A549 (cell line): Measurements from ENCODE around the gene EWSR1. TPM values are rescaled to one million over a fixed set of nuclear protein-coding genes. Genes with fewer than 3 reads are reported as not detected.

Experiments
- ATAC-seq, 2 experiments: fragments of 200-7000 bp in 1 of 2; fragments of >200 bp in 1 of 2; cut with Nextera tagmentation in 1 of 2; cut with Tn5 transposase in 1 of 2; 3 replicates each; pipeline versions ENCODE4 v1.8.0 to v1.9.1; 2018 to 2020; ENCODE audit warnings: mild to moderate bottlenecking in 1 of 2, moderate library complexity in 1 of 2
- CTCF ChIA-PET: fragments of 300-600 bp; sonication (Branson Sonifier 250); formaldehyde crosslinking; extraction: SDS; loops from one replicate; lab custom pipeline; 2021; ENCODE audit warnings: antibody characterized with exemption, inconsistent platforms; lab: Yijun Ruan, JAX
- POLR2A ChIA-PET: fragments of 350-600 bp; formaldehyde crosslinking; extraction: SDS; loops from one replicate; lab custom pipeline; 2021; ENCODE audit warnings: antibody characterized with exemption, inconsistent platforms; lab: Yijun Ruan, JAX
- DNase-seq, 2 experiments: peaks; one replicate each; pipeline versions ENCODE4 v3.0.0 to v3.0.0-alpha.2; 2011 to 2016; ENCODE audit warnings: low read depth in 1 of 2, low spot score in 1 of 2
- FAIRE-seq: peaks from 2 replicates; lab custom pipeline; 2011; peaks lifted over from hg19 to GRCh38; lab: Jason Lieb, UNC
- H3K27ac ChIP-seq, 2 experiments: fragments of >200 bp; sonication (Bioruptor Twin); formaldehyde crosslinking; 3 replicates each; pipeline ENCODE4 v1.5.1; 2016 to 2017
- H3K4me1 ChIP-seq: fragments of >200 bp; sonication (Bioruptor Twin); formaldehyde crosslinking; 3 replicates; pipeline ENCODE4 v1.6.1; 2016
- H3K4me2 ChIP-seq: fragments of >200 bp; sonication (Bioruptor Twin); formaldehyde crosslinking; 3 replicates; pipeline ENCODE4 v1.6.1; 2016
- H3K4me3 ChIP-seq: fragments of >200 bp; sonication (Bioruptor Twin); formaldehyde crosslinking; 3 replicates; pipeline ENCODE4 v1.5.1; 2016
- H3K9me3 ChIP-seq: fragments of >200 bp; sonication (Bioruptor Twin); formaldehyde crosslinking; 3 replicates; pipeline ENCODE4 v1.6.1; 2016
- CHD4 ChIP-seq: fragments of 200-600 bp; sonication (generic); IDR thresholded peaks from 2 replicates; pipeline ENCODE4 v1.6.1; 2016; ENCODE audit warnings: antibody characterized with exemption, mild to moderate bottlenecking, borderline replicate concordance
- GATA3 ChIP-seq: IDR thresholded peaks from 2 replicates; pipeline ENCODE4 v1.6.1; 2012; ENCODE audit warnings: borderline replicate concordance
- HEYL ChIP-seq: fragments of 250-450 bp; sonication (Bioruptor Pico); IDR thresholded peaks from 2 replicates; pipeline ENCODE4 v1.8.0; 2021; ENCODE audit warnings: mild to moderate bottlenecking, moderate library complexity
- HOXB13 ChIP-seq: fragments of 250-450 bp; sonication (Bioruptor Pico); IDR thresholded peaks from 2 replicates; pipeline ENCODE4 v1.5.0; 2020; ENCODE audit warnings: low read depth, mild to moderate bottlenecking, moderate library complexity
- MYC ChIP-seq: IDR thresholded peaks from 2 replicates; pipeline ENCODE4 v1.6.1; 2012; ENCODE audit warnings: mild to moderate bottlenecking, inconsistent platforms, low read length, improper control_type of control experiment, borderline replicate concordance
- NPAS2 ChIP-seq: fragments of 250-450 bp; sonication (Bioruptor Pico); IDR thresholded peaks from 2 replicates; pipeline ENCODE4 v1.8.0; 2022; ENCODE audit warnings: mild to moderate bottlenecking, moderate library complexity, borderline replicate concordance
- POLR2A ChIP-seq: IDR thresholded peaks from 2 replicates; pipeline ENCODE4 v1.6.1; 2012; ENCODE audit warnings: mild to moderate bottlenecking, low read length
- RAD21 ChIP-seq, 2 experiments: fragments of >200 bp in 1 of 2; sonication (Bioruptor Twin) in 1 of 2; formaldehyde crosslinking in 1 of 2; IDR thresholded peaks in 1 of 2; conservative IDR thresholded peaks in 1 of 2; 2 replicates in 1 of 2; 3 replicates in 1 of 2; pipeline ENCODE4 v1.6.1; 2012 to 2018; ENCODE audit warnings: inconsistent platforms in 1 of 2
- RNF2 ChIP-seq: fragments of 200-600 bp; sonication (generic); IDR thresholded peaks from 2 replicates; pipeline ENCODE4 v1.6.1; 2016; ENCODE audit warnings: low read depth, mild to moderate bottlenecking, antibody characterized with exemption, moderate library complexity, borderline replicate concordance
- SREBF2 ChIP-seq: fragments of 450-650 bp; IDR thresholded peaks from 2 replicates; pipeline ENCODE4 v1.6.1; 2014; ENCODE audit warnings: mild to moderate bottlenecking, moderate library complexity
- TFCP2L1 ChIP-seq: fragments of 250-450 bp; sonication (Bioruptor Pico); IDR thresholded peaks from 2 replicates; pipeline ENCODE4 v1.5.0; 2021; ENCODE audit warnings: mild to moderate bottlenecking
- TP53 ChIP-seq: fragments of 250-450 bp; sonication (Bioruptor Pico); IDR thresholded peaks from 2 replicates; pipeline ENCODE4 v1.5.0; 2021; ENCODE audit warnings: mild to moderate bottlenecking, moderate library complexity
- WGBS: methylation state at CpG from one replicate; pipeline ENCODE4 v1.1.6; 2017; ENCODE audit errors: missing lambda C conversion rate; 5-methylcytosine and 5-hydroxymethylcytosine counted together
- polyA plus RNA-seq, 4 experiments: library from polyadenylated mRNA; depleted of rRNA in 3 of 4; stranded (reverse); fragments of >200 nt; fragmentation: RNase III in 1 of 4; extraction: RNeasy Plus Mini Kit Qiagen cat#74134 plus additional on column Dnase treatment in 1 of 4; gene quantifications; 2 replicates in 3 of 4; 3 replicates in 1 of 4; pipeline ENCODE4 v1.2.3, GENCODE V29; 2011 to 2017
- TF ChIP-seq, protein P1 (sequence below): IDR thresholded peaks from 2 replicates; pipeline ENCODE4 v1.6.1; 2012
- TF ChIP-seq, protein P2 (sequence below): fragments of 200-600 bp; sonication (generic); IDR thresholded peaks from 2 replicates; pipeline ENCODE4 v1.6.1; 2016; ENCODE audit warnings: antibody characterized with exemption, mild to moderate bottlenecking, moderate library complexity
- TF ChIP-seq, protein P3 (sequence below): fragments of 150-350 bp; IDR thresholded peaks from 2 replicates; pipeline ENCODE4 v1.6.1; 2014; ENCODE audit warnings: low read depth, mild to moderate bottlenecking, low read length
- TF ChIP-seq, protein P4 (sequence below): fragments of >200 bp; sonication (Bioruptor Twin); formaldehyde crosslinking; IDR thresholded peaks from 3 replicates; pipeline ENCODE4 v1.6.1; 2016
- TF ChIP-seq, protein P5 (sequence below): IDR thresholded peaks from 2 replicates; pipeline ENCODE4 v1.6.1; 2012; ENCODE audit warnings: low read depth, borderline replicate concordance
- TF ChIP-seq, protein P6 (sequence below): fragments of 450-650 bp; IDR thresholded peaks from 2 replicates; pipeline ENCODE4 v1.6.1; 2014; ENCODE audit warnings: antibody characterized with exemption

Gene EWSR1
- polyA plus RNA-seq, 2 of the 4 experiments (the other 2 are of a cell fraction), result 146 to 281 TPM

DNA sequence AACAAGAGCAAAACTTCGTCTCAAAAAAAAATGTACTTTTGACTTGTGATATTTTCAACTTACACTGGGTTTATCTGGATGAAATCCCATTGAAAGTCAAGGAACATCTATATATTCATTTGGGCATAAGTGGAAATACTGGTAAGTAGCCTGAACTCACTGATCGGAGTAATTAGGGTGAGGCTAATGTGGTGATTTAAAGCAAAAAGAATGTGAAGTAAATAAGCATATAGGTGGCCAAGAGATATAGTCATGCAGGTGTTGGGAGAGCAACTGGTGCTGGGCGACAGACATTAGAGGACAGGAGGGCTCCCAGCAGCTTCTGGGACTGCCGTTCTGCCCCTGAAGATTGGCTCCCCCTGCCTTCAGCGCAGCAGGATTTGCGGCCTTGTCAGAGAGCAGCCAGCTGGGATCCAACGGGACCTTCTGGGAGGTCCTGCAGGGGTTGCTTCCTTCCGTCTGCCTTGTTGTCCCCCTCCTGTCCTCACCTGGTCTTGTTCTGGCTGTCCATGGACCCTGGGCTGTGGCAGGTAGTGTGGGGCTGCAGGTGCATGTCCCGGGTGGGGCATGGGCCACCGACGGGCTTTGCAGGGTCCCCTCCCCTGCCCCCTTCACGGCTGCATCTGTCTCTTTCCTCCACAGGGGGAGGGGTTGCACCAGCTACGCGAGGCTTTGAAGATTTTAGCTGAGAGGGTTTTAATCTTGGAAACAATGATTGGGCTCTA lies 14.3 kb upstream of the EWSR1 start:
- Histone ChIP-seq H3K4me3 (no peak overlapping the region), H3K27ac (no peak overlapping the region), H3K9me3 (no peaks in the 10 kb centered on the region), H3K4me1 (no peaks in the 10 kb centered on the region), H3K4me2 (no peak overlapping the region)
- ATAC-seq, result no peak
- ChIA-PET POLR2A (no interaction called here), CTCF (interaction anchor here (1.6 to 4.5 kb wide), 2 partner anchors 8 to 10 kb away, joined by 5 to 42 read pairs; no protein-coding TSS in a partner anchor)
- no peak for FAIRE-seq
- 78% methylated on average over 8 of the region's 14 CpGs for WGBS
- TF ChIP-seq POLR2A (no peak), RNF2 (no peak), RAD21 (conservative IDR thresholded peaks at IDR 0.05 in 1 of 2, IDR thresholded peaks at IDR 0.05 in 1 of 2) (no peak), NPAS2 (CRISPR knock-in tag) (no peak), MYC (no peak), TFCP2L1 (CRISPR knock-in tag) (no peak), HEYL (CRISPR knock-in tag) (no peak), TP53 (CRISPR knock-in tag) (no peak), GATA3 (no peak), HOXB13 (CRISPR knock-in tag) (no peak), CHD4 (no peak), SREBF2 (no peak)
- TF ChIP-seq, protein P1, sequence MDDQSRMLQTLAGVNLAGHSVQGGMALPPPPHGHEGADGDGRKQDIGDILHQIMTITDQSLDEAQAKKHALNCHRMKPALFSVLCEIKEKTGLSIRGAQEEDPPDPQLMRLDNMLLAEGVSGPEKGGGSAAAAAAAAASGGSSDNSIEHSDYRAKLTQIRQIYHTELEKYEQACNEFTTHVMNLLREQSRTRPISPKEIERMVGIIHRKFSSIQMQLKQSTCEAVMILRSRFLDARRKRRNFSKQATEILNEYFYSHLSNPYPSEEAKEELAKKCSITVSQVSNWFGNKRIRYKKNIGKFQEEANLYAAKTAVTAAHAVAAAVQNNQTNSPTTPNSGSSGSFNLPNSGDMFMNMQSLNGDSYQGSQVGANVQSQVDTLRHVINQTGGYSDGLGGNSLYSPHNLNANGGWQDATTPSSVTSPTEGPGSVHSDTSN, result no peak
- TF ChIP-seq, protein P2, sequence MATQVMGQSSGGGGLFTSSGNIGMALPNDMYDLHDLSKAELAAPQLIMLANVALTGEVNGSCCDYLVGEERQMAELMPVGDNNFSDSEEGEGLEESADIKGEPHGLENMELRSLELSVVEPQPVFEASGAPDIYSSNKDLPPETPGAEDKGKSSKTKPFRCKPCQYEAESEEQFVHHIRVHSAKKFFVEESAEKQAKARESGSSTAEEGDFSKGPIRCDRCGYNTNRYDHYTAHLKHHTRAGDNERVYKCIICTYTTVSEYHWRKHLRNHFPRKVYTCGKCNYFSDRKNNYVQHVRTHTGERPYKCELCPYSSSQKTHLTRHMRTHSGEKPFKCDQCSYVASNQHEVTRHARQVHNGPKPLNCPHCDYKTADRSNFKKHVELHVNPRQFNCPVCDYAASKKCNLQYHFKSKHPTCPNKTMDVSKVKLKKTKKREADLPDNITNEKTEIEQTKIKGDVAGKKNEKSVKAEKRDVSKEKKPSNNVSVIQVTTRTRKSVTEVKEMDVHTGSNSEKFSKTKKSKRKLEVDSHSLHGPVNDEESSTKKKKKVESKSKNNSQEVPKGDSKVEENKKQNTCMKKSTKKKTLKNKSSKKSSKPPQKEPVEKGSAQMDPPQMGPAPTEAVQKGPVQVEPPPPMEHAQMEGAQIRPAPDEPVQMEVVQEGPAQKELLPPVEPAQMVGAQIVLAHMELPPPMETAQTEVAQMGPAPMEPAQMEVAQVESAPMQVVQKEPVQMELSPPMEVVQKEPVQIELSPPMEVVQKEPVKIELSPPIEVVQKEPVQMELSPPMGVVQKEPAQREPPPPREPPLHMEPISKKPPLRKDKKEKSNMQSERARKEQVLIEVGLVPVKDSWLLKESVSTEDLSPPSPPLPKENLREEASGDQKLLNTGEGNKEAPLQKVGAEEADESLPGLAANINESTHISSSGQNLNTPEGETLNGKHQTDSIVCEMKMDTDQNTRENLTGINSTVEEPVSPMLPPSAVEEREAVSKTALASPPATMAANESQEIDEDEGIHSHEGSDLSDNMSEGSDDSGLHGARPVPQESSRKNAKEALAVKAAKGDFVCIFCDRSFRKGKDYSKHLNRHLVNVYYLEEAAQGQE, result no peak
- TF ChIP-seq, protein P3, sequence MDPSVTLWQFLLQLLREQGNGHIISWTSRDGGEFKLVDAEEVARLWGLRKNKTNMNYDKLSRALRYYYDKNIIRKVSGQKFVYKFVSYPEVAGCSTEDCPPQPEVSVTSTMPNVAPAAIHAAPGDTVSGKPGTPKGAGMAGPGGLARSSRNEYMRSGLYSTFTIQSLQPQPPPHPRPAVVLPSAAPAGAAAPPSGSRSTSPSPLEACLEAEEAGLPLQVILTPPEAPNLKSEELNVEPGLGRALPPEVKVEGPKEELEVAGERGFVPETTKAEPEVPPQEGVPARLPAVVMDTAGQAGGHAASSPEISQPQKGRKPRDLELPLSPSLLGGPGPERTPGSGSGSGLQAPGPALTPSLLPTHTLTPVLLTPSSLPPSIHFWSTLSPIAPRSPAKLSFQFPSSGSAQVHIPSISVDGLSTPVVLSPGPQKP, result no peak
- TF ChIP-seq, protein P4, sequence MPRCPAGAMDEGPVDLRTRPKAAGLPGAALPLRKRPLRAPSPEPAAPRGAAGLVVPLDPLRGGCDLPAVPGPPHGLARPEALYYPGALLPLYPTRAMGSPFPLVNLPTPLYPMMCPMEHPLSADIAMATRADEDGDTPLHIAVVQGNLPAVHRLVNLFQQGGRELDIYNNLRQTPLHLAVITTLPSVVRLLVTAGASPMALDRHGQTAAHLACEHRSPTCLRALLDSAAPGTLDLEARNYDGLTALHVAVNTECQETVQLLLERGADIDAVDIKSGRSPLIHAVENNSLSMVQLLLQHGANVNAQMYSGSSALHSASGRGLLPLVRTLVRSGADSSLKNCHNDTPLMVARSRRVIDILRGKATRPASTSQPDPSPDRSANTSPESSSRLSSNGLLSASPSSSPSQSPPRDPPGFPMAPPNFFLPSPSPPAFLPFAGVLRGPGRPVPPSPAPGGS, result no peak
- TF ChIP-seq, protein P5, sequence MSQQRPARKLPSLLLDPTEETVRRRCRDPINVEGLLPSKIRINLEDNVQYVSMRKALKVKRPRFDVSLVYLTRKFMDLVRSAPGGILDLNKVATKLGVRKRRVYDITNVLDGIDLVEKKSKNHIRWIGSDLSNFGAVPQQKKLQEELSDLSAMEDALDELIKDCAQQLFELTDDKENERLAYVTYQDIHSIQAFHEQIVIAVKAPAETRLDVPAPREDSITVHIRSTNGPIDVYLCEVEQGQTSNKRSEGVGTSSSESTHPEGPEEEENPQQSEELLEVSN, result no peak
- TF ChIP-seq, protein P6, sequence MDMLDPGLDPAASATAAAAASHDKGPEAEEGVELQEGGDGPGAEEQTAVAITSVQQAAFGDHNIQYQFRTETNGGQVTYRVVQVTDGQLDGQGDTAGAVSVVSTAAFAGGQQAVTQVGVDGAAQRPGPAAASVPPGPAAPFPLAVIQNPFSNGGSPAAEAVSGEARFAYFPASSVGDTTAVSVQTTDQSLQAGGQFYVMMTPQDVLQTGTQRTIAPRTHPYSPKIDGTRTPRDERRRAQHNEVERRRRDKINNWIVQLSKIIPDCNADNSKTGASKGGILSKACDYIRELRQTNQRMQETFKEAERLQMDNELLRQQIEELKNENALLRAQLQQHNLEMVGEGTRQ, result no peak
- DNase-seq, result no peak
